K562 (cell line): ENCODE data around the gene NPDC1. TPM values are rescaled to one million over a fixed set of nuclear protein-coding genes. Genes with fewer than 3 reads are reported as not detected.

ENCODE experiments used
- polyA plus RNA-seq, 8 experiments: library from polyadenylated mRNA; depleted of rRNA in 4 of 8; stranded (reverse) in 5 of 8; unstranded in 3 of 8; fragments of >200 nt; fragmentation: Nextera tagmentation in 2 of 8; fragmentation: Illumina TruSeq in 1 of 8; extraction: Ambion mirVana in 2 of 8; extraction: Trizol in 1 of 8; gene quantifications; 2 replicates each; pipeline versions ENCODE4 v1.2.1 to v1.2.3, GENCODE V29; 2011 to 2014; ENCODE audit warnings: inconsistent platforms in 1 of 8, missing spikeins in 1 of 8
- total RNA-seq, 7 experiments: library from RNA; depleted of rRNA in 6 of 7; stranded (reverse); fragments of >200 nt in 6 of 7; fragmentation: Illumina TruSeq in 2 of 7; extraction: Trizol in 2 of 7; gene quantifications; 2 replicates each; pipeline versions ENCODE4 v1.2.1 to v1.2.3, GENCODE V29; 2011 to 2021; ENCODE audit warnings: low replicate concordance in 1 of 7
- TF ChIP-seq, protein P1 (sequence below), 2 experiments: fragments of 450-650 bp in 1 of 2; sonication (generic) in 1 of 2; formaldehyde crosslinking in 1 of 2; IDR thresholded peaks; 2 replicates each; pipeline versions ENCODE4 v1.7.1 to v1.9.0; 2016 to 2022; ENCODE audit warnings: inconsistent platforms in 1 of 2, mild to moderate bottlenecking in 1 of 2, missing genetic modification reagents in 1 of 2
- TF ChIP-seq, protein P2 (sequence below): fragments of 250-450 bp; sonication (Bioruptor Pico); IDR thresholded peaks from 2 replicates; pipeline ENCODE4 v1.4.0; 2020; ENCODE audit warnings: mild to moderate bottlenecking, moderate library complexity

Gene NPDC1
- total and polyA plus RNA-seq, 9 of the 15 experiments (the other 6 are each of a cell fraction or from before 2014, with no cell fraction given), result 0.06 to 2.1 (median 0.53) TPM; not detected in 3

DNA sequence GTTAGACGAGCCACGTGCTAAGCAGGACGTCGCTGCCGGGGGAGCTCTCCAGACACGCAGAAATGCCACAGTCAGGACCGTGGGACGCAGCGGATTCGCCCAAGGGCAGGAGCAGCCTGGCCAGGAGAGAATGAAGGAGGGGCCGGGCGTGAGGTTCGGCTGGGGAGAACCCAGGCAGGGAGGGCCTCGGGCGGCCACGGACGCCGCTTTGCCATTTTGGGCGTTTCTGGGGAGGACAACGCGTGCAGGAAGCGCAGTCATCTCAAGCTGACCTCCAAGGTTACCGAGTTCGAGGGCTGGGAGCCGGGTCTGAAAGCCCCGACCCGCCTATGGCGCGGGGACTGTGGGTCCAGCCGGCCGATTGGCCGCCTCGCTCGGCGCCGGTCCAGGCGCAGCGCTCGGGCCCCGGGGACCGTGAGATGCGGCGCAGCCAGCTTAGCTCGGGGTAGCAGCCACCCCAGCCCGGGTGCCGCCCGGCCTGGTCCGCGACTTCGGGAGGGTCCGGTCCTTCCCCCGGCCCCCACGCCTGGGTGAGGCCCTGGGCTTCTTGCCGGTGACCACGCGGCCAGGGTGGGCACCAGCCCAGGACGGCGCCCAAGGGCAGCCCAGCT is 40.0 kb upstream of the NPDC1 start (continued):
- TF ChIP-seq, protein P1, sequence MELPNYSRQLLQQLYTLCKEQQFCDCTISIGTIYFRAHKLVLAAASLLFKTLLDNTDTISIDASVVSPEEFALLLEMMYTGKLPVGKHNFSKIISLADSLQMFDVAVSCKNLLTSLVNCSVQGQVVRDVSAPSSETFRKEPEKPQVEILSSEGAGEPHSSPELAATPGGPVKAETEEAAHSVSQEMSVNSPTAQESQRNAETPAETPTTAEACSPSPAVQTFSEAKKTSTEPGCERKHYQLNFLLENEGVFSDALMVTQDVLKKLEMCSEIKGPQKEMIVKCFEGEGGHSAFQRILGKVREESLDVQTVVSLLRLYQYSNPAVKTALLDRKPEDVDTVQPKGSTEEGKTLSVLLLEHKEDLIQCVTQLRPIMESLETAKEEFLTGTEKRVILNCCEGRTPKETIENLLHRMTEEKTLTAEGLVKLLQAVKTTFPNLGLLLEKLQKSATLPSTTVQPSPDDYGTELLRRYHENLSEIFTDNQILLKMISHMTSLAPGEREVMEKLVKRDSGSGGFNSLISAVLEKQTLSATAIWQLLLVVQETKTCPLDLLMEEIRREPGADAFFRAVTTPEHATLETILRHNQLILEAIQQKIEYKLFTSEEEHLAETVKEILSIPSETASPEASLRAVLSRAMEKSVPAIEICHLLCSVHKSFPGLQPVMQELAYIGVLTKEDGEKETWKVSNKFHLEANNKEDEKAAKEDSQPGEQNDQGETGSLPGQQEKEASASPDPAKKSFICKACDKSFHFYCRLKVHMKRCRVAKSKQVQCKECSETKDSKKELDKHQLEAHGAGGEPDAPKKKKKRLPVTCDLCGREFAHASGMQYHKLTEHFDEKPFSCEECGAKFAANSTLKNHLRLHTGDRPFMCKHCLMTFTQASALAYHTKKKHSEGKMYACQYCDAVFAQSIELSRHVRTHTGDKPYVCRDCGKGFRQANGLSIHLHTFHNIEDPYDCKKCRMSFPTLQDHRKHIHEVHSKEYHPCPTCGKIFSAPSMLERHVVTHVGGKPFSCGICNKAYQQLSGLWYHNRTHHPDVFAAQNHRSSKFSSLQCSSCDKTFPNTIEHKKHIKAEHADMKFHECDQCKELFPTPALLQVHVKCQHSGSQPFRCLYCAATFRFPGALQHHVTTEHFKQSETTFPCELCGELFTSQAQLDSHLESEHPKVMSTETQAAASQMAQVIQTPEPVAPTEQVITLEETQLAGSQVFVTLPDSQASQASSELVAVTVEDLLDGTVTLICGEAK (IDR thresholded peaks at IDR 0.05), result no peak
- TF ChIP-seq, protein P1 (CRISPR knock-in tag; IDR thresholded peaks at IDR 0.05), result no peak
- TF ChIP-seq, protein P2, sequence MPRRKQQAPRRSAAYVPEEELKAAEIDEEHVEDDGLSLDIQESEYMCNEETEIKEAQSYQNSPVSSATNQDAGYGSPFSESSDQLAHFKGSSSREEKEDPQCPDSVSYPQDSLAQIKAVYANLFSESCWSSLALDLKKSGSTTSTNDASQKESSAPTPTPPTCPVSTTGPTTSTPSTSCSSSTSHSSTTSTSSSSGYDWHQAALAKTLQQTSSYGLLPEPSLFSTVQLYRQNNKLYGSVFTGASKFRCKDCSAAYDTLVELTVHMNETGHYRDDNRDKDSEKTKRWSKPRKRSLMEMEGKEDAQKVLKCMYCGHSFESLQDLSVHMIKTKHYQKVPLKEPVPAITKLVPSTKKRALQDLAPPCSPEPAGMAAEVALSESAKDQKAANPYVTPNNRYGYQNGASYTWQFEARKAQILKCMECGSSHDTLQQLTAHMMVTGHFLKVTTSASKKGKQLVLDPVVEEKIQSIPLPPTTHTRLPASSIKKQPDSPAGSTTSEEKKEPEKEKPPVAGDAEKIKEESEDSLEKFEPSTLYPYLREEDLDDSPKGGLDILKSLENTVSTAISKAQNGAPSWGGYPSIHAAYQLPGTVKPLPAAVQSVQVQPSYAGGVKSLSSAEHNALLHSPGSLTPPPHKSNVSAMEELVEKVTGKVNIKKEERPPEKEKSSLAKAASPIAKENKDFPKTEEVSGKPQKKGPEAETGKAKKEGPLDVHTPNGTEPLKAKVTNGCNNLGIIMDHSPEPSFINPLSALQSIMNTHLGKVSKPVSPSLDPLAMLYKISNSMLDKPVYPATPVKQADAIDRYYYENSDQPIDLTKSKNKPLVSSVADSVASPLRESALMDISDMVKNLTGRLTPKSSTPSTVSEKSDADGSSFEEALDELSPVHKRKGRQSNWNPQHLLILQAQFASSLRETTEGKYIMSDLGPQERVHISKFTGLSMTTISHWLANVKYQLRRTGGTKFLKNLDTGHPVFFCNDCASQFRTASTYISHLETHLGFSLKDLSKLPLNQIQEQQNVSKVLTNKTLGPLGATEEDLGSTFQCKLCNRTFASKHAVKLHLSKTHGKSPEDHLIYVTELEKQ, result no peak
